IPS-18a (cell line): Measurements from ENCODE around the gene ARHGEF18.
"Not testable (repeated sequence)": the region's sequence is repeated elsewhere in the genome, so short reads cannot be mapped to it uniquely, and the experiment has no call there.

Experiments
- H3K27ac ChIP-seq: one replicate; pipeline ENCODE4 v1.5.1; 2013; ENCODE audit warnings: low read length
- H3K27me3 ChIP-seq: one replicate; pipeline ENCODE4 v1.6.1; 2013; ENCODE audit warnings: mild to moderate bottlenecking, low read length; ENCODE audit not compliant: control insufficient read depth, insufficient read depth
- H3K36me3 ChIP-seq: one replicate; pipeline ENCODE4 v1.6.1; 2013; ENCODE audit warnings: low read depth, low read length; ENCODE audit not compliant: control insufficient read depth
- H3K4me1 ChIP-seq: one replicate; pipeline ENCODE4 v1.6.1; 2013; ENCODE audit warnings: low read depth, low read length; ENCODE audit not compliant: control insufficient read depth
- H3K4me3 ChIP-seq: one replicate; pipeline ENCODE4 v1.5.1; 2013; ENCODE audit warnings: low read length
- H3K9ac ChIP-seq: one replicate; pipeline ENCODE4 v1.6.1; 2013; ENCODE audit warnings: mild to moderate bottlenecking, low read length, moderate library complexity
- H3K9me3 ChIP-seq: one replicate; pipeline ENCODE4 v1.6.1; 2013; ENCODE audit warnings: low read depth, low read length; ENCODE audit not compliant: control insufficient read depth

ARHGEF18 gene

DNA sequence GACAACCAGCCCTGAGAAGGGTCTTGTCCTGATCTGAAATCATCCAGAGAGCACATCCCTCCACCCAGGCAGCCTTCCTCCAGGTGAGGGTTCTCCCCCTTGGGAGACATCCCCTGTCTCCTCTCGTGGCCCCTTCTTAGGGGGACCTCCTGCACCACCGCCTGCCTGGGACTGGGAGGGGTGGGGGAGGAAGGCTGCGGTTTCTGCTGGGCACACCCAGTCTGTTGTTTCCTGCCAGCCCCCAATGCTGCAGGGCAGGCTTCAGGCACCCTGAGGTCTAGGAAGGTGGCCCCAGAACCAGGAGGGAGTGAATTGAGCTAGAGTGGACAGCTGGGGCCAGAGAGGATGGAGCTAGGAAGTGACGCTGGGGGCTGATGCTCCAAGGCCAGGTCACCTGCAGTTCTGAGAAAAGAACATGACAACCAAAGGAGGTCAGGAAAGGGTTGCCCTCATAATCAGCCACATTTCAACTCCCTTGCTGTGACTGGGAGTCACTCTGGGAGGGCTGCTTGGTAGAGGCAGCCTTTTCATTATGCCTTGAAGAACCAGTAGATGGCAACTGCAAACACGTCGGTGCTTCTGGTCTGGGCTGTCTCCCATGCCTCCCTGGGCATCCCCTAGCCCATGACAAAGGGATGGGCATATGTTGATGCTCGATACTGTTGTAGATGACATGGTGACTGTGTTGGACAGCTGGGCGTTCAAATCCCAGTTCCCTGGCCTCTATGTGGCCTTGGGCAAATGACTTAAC lies 1.4 kb downstream of the ARHGEF18 start:
- Histone ChIP-seq H3K4me3 (no peak overlapping the region), H3K9ac (no peak overlapping the region), H3K27me3 (no peaks in the 10 kb centered on the region), H3K9me3 (no peaks in the 10 kb centered on the region), H3K36me3 (no peaks in the 10 kb centered on the region), H3K4me1 (no peaks in the 10 kb centered on the region), H3K27ac (no peak overlapping the region)

- Histone ChIP-seq H3K4me3 (no peak overlapping the region), H3K9me3 (no peaks in the 10 kb centered on the region), H3K4me1 (no peaks in the 10 kb centered on the region), H3K27ac (no peak overlapping the region), H3K9ac (no peak overlapping the region), H3K36me3 (no peaks in the 10 kb centered on the region), H3K27me3 (no peaks in the 10 kb centered on the region)
Observed at GRCh38 chr19:7351861-7352260, 3.1 kb downstream of the ARHGEF18 start.

DNA sequence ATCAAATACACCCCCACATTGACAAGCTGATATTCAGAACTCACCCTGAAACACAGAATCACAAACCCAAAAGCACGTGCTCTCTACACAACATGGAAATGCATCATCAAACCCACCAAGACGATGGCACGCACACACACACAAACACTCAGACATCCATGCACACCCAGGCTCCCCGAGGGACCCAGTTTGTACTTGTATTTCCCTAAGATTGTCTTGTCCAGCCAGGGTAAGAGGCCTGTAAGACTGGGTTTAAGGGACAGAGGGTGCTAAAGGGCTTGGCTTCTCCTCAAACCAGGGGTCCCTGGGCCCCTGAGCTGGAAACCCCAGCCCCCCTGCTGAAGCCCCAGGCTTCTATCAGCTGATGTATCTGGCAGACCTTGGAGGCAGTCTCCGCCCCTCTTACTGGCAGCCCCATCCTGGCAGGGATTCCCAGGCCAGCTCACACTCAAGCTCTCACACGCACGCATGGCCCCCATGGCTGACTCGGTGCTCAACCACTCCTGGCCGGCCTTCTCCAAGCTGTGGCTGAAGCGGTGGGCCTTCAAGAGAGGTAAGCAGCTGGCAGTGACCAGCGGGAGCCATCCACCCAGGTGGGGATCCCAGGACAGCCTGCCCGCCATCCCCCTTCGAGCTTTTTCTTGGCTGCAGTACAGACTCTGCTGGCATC lies 6.5 kb downstream of the ARHGEF18 start:
- no peak overlapping the region for H3K27ac ChIP-seq

DNA sequence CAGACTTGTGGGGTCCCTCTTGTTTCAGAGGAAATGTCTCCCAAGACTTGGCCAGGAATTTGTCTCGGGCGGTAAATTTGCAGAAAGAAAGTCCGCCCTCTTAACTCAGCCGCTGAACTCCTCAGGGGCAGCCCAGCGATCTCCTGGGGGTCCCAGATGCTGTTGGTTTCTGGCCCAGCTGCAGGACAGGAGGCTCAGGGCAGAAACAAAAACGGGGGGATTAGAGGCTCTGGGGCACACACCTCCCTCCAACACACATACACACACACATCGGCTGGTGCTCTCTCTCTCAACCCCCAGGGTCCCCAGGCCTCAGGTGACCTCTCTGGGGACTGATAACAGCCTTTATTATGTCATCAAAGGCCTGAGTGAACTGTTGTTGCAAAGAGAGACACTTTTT lies 7.1 kb downstream of the ARHGEF18 start:
- Histone ChIP-seq H3K9me3 (no peaks in the 10 kb centered on the region), H3K27ac (no peak overlapping the region), H3K36me3 (no peaks in the 10 kb centered on the region), H3K27me3 (no peaks in the 10 kb centered on the region), H3K9ac (no peak overlapping the region), H3K4me1 (no peaks in the 10 kb centered on the region), H3K4me3 (no peak overlapping the region)

More for the DNA sequence above, 6.5 kb downstream of the ARHGEF18 start:
- H3K36me3 ChIP-seq: no peaks in the 10 kb centered on the region
- H3K4me1 ChIP-seq: no peaks in the 10 kb centered on the region
- H3K4me3 ChIP-seq: no peak overlapping the region
- H3K27me3 ChIP-seq: no peaks in the 10 kb centered on the region
- H3K9me3 ChIP-seq: no peaks in the 10 kb centered on the region
- no peak overlapping the region for H3K9ac ChIP-seq

DNA sequence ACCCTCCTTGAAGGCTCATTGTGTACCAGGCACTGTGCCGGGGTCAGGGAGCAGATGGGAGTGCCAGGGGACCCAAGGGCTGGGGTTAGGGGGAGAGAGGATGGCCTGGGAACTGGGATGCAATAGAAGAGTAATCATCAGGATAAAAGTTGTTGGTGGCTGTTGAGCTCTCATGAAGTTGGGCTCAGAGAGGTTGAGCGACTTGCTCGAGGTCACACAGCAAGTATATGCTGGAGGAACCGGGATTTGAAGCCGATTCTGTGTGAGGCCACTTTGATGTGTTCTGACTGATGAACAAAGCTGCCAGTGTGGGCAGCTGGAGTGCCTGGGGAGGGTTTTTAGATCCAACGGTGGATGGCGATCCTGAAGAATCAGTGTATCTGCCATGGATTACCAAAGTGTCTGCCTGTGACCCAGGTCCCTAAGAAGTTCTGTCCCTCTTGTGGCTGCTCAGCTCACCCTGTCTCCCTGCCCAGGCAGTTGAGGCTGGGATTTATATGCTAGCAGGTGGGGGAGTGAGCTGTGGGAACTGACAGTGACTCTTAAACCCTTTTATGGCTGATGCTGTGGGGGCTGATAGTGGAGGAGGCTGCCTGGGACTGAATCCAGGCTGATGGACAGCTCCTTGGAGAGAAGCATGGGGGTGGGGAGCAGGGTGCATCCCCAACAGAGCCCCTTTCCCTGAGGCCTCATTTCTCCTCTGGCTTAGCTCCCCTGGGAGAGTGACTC lies 8.3 kb downstream of the ARHGEF18 start:
- no peaks in the 10 kb centered on the region for H3K36me3 ChIP-seq
- no peaks in the 10 kb centered on the region for H3K27me3 ChIP-seq
- H3K4me1 ChIP-seq: no peaks in the 10 kb centered on the region
- no peaks in the 10 kb centered on the region for H3K9me3 ChIP-seq
- H3K4me3 ChIP-seq: no peak overlapping the region
- H3K27ac ChIP-seq: no peak overlapping the region
- H3K9ac ChIP-seq: no peak overlapping the region

GRCh38 chr19:7358102-7358597 lies 9.4 kb downstream of the ARHGEF18 start:
- Histone ChIP-seq H3K9me3 (no peaks in the 10 kb centered on the region), H3K27me3 (no peaks in the 10 kb centered on the region)

GRCh38 chr19:7360393-7360984 lies 11.8 kb downstream of the ARHGEF18 start:
- Histone ChIP-seq H3K27me3 (no peaks in the 10 kb centered on the region), H3K4me1 (no peaks in the 10 kb centered on the region), H3K9ac (no peak overlapping the region), H3K36me3 (no peaks in the 10 kb centered on the region), H3K4me3 (no peak overlapping the region), H3K27ac (no peak overlapping the region), H3K9me3 (no peaks in the 10 kb centered on the region)

More at GRCh38 chr19:7358102-7358597, 9.4 kb downstream of the ARHGEF18 start:
- Histone ChIP-seq H3K36me3 (no peaks in the 10 kb centered on the region), H3K9ac (no peak overlapping the region), H3K4me1 (no peaks in the 10 kb centered on the region), H3K27ac (no peak overlapping the region), H3K4me3 (no peak overlapping the region)

- Histone ChIP-seq H3K9ac (no peak overlapping the region), H3K36me3 (no peaks in the 10 kb centered on the region), H3K9me3 (no peaks in the 10 kb centered on the region), H3K27me3 (no peaks in the 10 kb centered on the region), H3K27ac (no peak overlapping the region), H3K4me3 (no peak overlapping the region), H3K4me1 (no peaks in the 10 kb centered on the region)
Observed at GRCh38 chr19:7363225-7363624, 14.5 kb downstream of the ARHGEF18 start.

GRCh38 chr19:7366701-7367420 lies 18.1 kb downstream of the ARHGEF18 start:
- no peaks in the 10 kb centered on the region for H3K9me3 ChIP-seq
- no peaks in the 10 kb centered on the region for H3K4me1 ChIP-seq
- no peaks in the 10 kb centered on the region for H3K27me3 ChIP-seq
- H3K9ac ChIP-seq: no peak overlapping the region
- H3K36me3 ChIP-seq: no peaks in the 10 kb centered on the region
- no peak overlapping the region for H3K4me3 ChIP-seq
- no peak overlapping the region for H3K27ac ChIP-seq

- no peaks in the 10 kb centered on the region for H3K36me3 ChIP-seq
- no peaks in the 10 kb centered on the region for H3K4me1 ChIP-seq
- H3K27me3 ChIP-seq: no peaks in the 10 kb centered on the region
- no peaks in the 10 kb centered on the region for H3K9me3 ChIP-seq
- H3K4me3 ChIP-seq: no peak overlapping the region
- H3K27ac ChIP-seq: no peak overlapping the region
- no peak overlapping the region for H3K9ac ChIP-seq
Observed at GRCh38 chr19:7368456-7368855, 19.7 kb downstream of the ARHGEF18 start.

DNA sequence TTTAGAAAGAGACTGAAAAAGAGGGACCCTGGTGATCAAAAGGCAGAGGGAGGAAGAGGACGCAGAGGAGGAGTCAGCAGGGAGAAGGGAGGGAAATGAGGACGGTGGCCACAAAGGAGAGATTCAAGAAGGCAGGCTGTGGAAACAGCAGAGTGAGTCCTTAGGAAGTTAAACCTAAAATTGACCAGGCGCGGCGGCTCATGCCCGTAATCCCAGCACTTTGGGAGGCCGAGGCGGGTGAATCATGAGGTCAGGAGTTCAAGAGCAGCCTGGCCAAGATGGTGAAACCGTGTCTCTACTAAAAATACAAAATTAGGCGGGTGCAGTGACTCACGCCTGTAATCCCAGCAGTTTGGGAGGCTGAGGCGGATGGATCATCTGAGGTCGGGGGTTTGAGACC lies 20.1 kb downstream of the ARHGEF18 start:
- not testable (repeated sequence) for H3K4me3 ChIP-seq, H3K9me3 ChIP-seq, H3K27me3 ChIP-seq, H3K27ac ChIP-seq, H3K36me3 ChIP-seq, H3K4me1 ChIP-seq, H3K9ac ChIP-seq
